Pancreas (tissue), 10 donors: ENCODE measurements around the gene FRMD6. TPM values are rescaled to one million over a fixed set of nuclear protein-coding genes. Genes with fewer than 3 reads are reported as not detected.

Source experiments
- ATAC-seq, 4 donors: fragments of 200-7000 bp; cut with Tn5 transposase; one replicate each; pipeline versions ENCODE4 v1.8.0 to v1.9.1; 2020; ENCODE audit warnings: mild to moderate bottlenecking in 4 of 4, moderate library complexity in 4 of 4
- DNase-seq, 6 donors: peaks; one replicate each; pipeline ENCODE4 v3.0.0-alpha.2; 2020
- FAIRE-seq: peaks from 2 replicates; lab custom pipeline; 2012; peaks lifted over from hg19 to GRCh38; lab: Jason Lieb, UNC
- H3K27ac ChIP-seq, 4 donors: fragments of 200-600 bp; sonication (generic); 1 replicate in 3 of 4; 2 replicates in 1 of 4; pipeline versions ENCODE4 v1.5.0 to v1.8.0; 2020
- H3K27me3 ChIP-seq, 4 donors: fragments of 200-600 bp; one replicate each; pipeline ENCODE4 v1.8.0; 2021
- H3K36me3 ChIP-seq, 3 donors: fragments of 200-600 bp; sonication (generic) in 1 of 3; one replicate each; pipeline versions ENCODE4 v1.5.0 to v1.8.0; 2020 to 2021
- H3K4me1 ChIP-seq, 3 donors: fragments of 200-600 bp; one replicate each; pipeline ENCODE4 v1.8.0; 2021
- H3K4me3 ChIP-seq, 4 donors: fragments of 200-600 bp; sonication (generic) in 2 of 4; one replicate each; pipeline versions ENCODE4 v1.5.0 to v1.8.0; 2020 to 2021
- H3K9me3 ChIP-seq, 4 donors: fragments of 200-600 bp; one replicate each; pipeline ENCODE4 v1.8.0; 2021
- WGBS, 2 donors: extraction: QIAGEN DNeasy Blood & Tissue Kit; methylation state at CpG; one replicate each; pipeline ENCODE4 v1.1.7; 2013; 5-methylcytosine and 5-hydroxymethylcytosine counted together
- intact Hi-C, 3 donors: fragments of 100-400 bp; cut with DNase I; formaldehyde crosslinking; loops; one replicate each; pipeline versions ENCODE4 v1.11.1 to v1.14.2; 2022
- polyA plus RNA-seq, 2 donors: library from polyadenylated mRNA; stranded (reverse); fragments of 200-250 nt; gene quantifications; one replicate each; pipeline ENCODE4 v1.2.3, GENCODE V29; 2013
- total RNA-seq, 6 donors: library from RNA; stranded (reverse); fragmentation: NEBNext Ultra II Directional in 4 of 6; extraction: Animal tissue kit (Norgen Biotek cat#: 25700) in 4 of 6; gene quantifications; one replicate each; pipeline versions ENCODE4 v1.2.1 to v1.2.4, GENCODE V29; 2021 to 2023
- TF ChIP-seq, protein P1 (sequence below), 4 donors: fragments of 200-600 bp; sonication (generic) in 3 of 4; IDR thresholded peaks; one replicate each; pipeline versions ENCODE4 v1.5.0 to v1.8.0; 2021; ENCODE audit warnings: antibody characterized with exemption in 4 of 4
- donor health status: healthy with polysubstance abuse.
- donor health status: DM: no; HTN: no; CAD: no; lungs with moderate emphysema.
- donor health status: DM: no; HTN: no; CAD: no.
- donor health status: control.
- donor health status: control.
- donor health status: Bipolar disorder and iron deficiency.
- donor health status: DM: yes; HTN: yes; CAD: no.
- donor health status: DM: no; HTN: no; CAD: no.
- donor health status: DM: no; HTN: no; CAD: no.
- donor health status: DM: yes; HTN: yes; CAD: no.

The FRMD6 gene
- total and polyA plus RNA-seq, 8 donors, result 2.8 to 20.3 (median 5.2) TPM

DNA sequence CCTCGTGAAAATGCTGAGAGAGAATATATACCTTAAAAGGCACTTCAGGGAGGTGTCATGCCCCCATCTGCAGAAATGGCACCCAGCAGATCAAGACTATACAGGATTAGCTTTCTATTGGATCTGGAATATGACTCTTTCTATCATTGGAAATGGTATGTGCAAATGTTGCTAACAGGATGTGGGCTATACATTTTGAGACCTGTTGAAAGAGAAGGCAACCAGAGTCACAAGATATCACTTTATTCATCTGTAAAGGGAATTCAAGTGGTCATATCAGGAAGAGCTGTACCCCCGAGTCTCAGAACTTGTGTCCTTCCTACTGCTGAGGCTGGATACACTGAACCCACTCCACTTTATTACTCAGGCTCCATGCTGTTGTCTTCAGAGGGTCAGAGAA lies 46.1 kb upstream of the FRMD6 start:
- intact Hi-C loops, result no loop called here
- WGBS, 2 donors, result 54 to 69% methylated on average over 2 of the region's 2 CpGs
- no peak for DNase-seq
- Histone ChIP-seq H3K4me1 (peaks cover 0 to 2% (median 0%) of the 10 kb centered on the region in 3 donors), H3K9me3 (no peaks in the 10 kb centered on the region), H3K27me3 (no peaks in the 10 kb centered on the region), H3K36me3 (no peaks in the 10 kb centered on the region), H3K27ac (no peak overlapping the region), H3K4me3 (no peak overlapping the region)
- FAIRE-seq, result no peak
- TF ChIP-seq, protein P1, sequence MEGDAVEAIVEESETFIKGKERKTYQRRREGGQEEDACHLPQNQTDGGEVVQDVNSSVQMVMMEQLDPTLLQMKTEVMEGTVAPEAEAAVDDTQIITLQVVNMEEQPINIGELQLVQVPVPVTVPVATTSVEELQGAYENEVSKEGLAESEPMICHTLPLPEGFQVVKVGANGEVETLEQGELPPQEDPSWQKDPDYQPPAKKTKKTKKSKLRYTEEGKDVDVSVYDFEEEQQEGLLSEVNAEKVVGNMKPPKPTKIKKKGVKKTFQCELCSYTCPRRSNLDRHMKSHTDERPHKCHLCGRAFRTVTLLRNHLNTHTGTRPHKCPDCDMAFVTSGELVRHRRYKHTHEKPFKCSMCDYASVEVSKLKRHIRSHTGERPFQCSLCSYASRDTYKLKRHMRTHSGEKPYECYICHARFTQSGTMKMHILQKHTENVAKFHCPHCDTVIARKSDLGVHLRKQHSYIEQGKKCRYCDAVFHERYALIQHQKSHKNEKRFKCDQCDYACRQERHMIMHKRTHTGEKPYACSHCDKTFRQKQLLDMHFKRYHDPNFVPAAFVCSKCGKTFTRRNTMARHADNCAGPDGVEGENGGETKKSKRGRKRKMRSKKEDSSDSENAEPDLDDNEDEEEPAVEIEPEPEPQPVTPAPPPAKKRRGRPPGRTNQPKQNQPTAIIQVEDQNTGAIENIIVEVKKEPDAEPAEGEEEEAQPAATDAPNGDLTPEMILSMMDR (IDR thresholded peaks at IDR 0.05), result no peak
- ATAC-seq, result no peak

DNA sequence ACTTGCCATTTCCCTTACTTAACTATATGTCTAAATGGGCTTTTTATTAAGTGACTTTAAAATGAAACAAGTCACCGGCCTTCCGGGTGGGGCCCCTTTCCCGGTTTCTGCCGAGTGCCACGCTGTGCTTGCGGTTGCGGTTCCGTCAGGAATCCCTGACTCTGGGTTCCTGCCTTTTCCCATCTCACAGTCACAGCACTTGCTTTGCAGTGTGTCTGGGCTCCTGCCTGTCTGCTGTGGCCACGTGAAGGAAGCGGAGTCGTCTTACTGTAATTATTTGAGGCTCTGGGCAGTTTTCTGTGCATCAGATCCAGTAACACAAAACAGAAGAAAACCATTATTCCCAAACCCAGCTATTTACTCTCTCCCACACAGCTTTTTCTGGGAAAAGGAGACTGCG lies 44.0 kb upstream of the FRMD6 start:
- ATAC-seq, result peak in 2 of 4 donors; percentile 25 to 29
- no peak overlapping the region for H3K27ac ChIP-seq

DNA sequence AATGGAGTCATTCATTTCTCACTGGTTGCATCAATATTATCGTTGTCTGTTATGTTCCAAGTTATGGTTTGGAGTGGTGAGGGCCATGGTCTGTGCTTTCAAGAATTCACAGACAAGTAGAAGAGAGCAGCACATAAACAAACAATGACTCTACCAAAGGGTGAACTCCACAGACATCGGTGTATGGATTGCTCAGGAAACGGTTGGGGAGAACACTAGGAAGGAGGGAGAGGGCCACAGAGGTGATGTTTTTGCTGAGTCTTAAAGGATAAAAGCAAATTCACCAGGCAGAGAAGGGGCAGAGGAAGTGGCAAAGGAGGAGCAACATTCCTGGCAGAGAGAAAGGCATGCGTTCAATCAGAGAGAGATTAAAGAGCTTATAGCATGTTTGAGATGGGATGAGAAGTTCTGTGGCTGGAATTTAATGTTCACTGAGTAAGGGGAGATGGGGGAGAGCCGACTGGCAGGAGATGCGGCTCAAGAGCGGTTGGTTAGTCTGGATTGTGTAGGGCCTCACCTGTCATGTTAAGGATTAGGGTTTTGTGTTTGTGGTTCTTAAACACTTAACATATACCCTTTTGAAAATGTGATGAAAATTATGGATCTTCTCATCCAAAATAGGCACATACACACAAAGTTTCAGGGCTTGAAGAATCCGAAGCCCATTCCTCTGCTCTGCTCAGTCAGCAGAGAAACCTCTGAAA lies 42.3 kb upstream of the FRMD6 start:
- Histone ChIP-seq H3K4me3 (no peak overlapping the region), H3K36me3 (no peaks in the 10 kb centered on the region), H3K9me3 (no peaks in the 10 kb centered on the region), H3K27me3 (no peaks in the 10 kb centered on the region), H3K27ac (no peak overlapping the region), H3K4me1 (no peaks in the 10 kb centered on the region)
- TF ChIP-seq, protein P1 (IDR thresholded peaks at IDR 0.05), result no peak
- no peak for FAIRE-seq
- no peak for DNase-seq
- 53 to 62% methylated on average over 8 of the region's 8 CpGs for whole genome bisulfite sequencing, 2 donors
- ATAC-seq, result no peak
- intact Hi-C loops, result no loop called here

More for the DNA sequence above, 44.0 kb upstream of the FRMD6 start:
- Histone ChIP-seq H3K4me1 (no peaks in the 10 kb centered on the region), H3K27me3 (no peaks in the 10 kb centered on the region), H3K36me3 (no peaks in the 10 kb centered on the region), H3K9me3 (no peaks in the 10 kb centered on the region), H3K4me3 (no peak overlapping the region)
- DNase-seq, result peak in 1 of 6 donors; percentile 17
- FAIRE-seq, result no peak
- TF ChIP-seq, protein P1 (IDR thresholded peaks at IDR 0.05), result no peak
- 77% methylated on average over 12 of the region's 12 CpGs for WGBS, 2 donors
- intact Hi-C loops, result no loop called here

DNA sequence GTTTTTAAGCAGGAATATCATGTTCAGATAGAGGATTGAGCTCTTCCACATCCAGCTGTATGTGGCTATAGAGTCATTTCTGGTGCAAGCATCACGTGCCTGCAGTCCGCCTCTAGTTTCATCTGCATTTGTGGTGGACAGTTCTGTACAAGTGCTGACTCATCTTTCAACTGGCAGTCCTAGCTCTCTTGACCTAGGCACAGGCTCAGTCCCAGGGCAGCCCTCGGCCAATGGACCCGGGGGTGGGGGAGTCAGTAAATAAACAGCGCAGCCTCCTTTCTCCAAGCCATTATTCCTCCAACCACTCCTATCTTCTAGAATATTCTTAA lies 41.8 kb upstream of the FRMD6 start:
- FAIRE-seq, result no peak
- no peak for DNase-seq

DNA sequence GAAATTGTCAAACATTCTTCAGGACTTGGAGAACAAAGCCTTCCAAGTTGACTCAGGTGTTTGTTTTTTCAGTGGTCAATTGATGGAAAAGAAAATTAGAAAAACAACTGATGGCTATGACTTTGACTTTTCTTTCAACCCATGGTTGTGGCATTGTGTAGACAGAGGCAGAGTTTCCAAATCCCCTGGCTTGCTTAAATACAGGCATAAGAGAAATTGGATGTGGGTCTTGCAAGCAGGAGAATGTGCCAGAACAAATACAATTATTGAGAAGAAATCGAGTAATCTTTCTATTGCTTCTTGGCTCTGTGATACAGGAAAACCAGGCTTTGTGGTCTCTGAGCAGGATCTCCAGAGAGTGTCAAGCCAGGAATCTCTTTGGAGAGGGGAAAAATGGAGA lies 40.9 kb upstream of the FRMD6 start:
- no peak for ATAC-seq
- DNase-seq, result no peak
- H3K27ac ChIP-seq, result no peak overlapping the region
- no peaks in the 10 kb centered on the region for H3K9me3 ChIP-seq
- no peaks in the 10 kb centered on the region for H3K27me3 ChIP-seq
- intact Hi-C loops, result no loop called here
- no peaks in the 10 kb centered on the region for H3K36me3 ChIP-seq
- FAIRE-seq, result no peak
- no peak overlapping the region for H3K4me3 ChIP-seq
- H3K4me1 ChIP-seq, result no peaks in the 10 kb centered on the region
- TF ChIP-seq, protein P1 (IDR thresholded peaks at IDR 0.05), result no peak
- 39 to 59% methylated on average over 1 of the region's 1 CpG for WGBS, 2 donors

More for the DNA sequence above, 41.8 kb upstream of the FRMD6 start:
- intact Hi-C loops, result no loop called here
- TF ChIP-seq, protein P1 (IDR thresholded peaks at IDR 0.05), result no peak
- Histone ChIP-seq H3K27me3 (no peaks in the 10 kb centered on the region), H3K4me1 (no peaks in the 10 kb centered on the region), H3K36me3 (no peaks in the 10 kb centered on the region), H3K27ac (no peak overlapping the region), H3K4me3 (no peak overlapping the region), H3K9me3 (no peaks in the 10 kb centered on the region)
- ATAC-seq, result no peak
- WGBS, 2 donors, result 83 to 90% methylated on average over 5 of the region's 5 CpGs
